A673 (cell line): ENCODE results near the gene CAPN10. TPM values are rescaled to one million over a fixed set of nuclear protein-coding genes. Genes with fewer than 3 reads are reported as not detected.

Source experiments
- BruUV-seq: library from RNA; stranded (reverse); fragments of 400-500 nt; replicated peaks from 2 replicates; lab custom pipeline; 2021; lab: Mats Ljungman, UMichigan
- CTCF ChIA-PET: fragments of 300-600 bp; sonication (Branson Sonifier 250); formaldehyde crosslinking; loops from one replicate; lab custom pipeline; 2022; ENCODE audit warnings: antibody characterized with exemption; lab: Charles Lee
- POLR2A ChIA-PET: fragments of 300-600 bp; sonication (Branson Sonifier 250); formaldehyde crosslinking; loops from one replicate; lab custom pipeline; 2022; ENCODE audit warnings: antibody characterized with exemption; ENCODE audit not compliant: low non-redundant PET; lab: Charles Lee
- DNase-seq: peaks from one replicate; pipeline ENCODE4 v3.0.0-alpha.2; 2015; ENCODE audit warnings: low spot score
- H3K27ac ChIP-seq: fragments of 200-600 bp; sonication (generic); 2 replicates; pipeline ENCODE4 v1.5.1; 2016; ENCODE audit warnings: mixed run types, low read depth, mild to moderate bottlenecking, mixed read lengths, antibody characterized with exemption, low read length; ENCODE audit not compliant: poor library complexity, severe bottlenecking
- H3K27me3 ChIP-seq: fragments of 200-600 bp; sonication (generic); replicated peaks from 2 replicates; pipeline ENCODE4 v1.6.1; 2017; ENCODE audit warnings: mixed run types, low read depth, mild to moderate bottlenecking, mixed read lengths, antibody characterized with exemption, low read length; ENCODE audit not compliant: insufficient read depth, poor library complexity
- H3K36me3 ChIP-seq: fragments of 200-600 bp; sonication (generic); 2 replicates; pipeline ENCODE4 v1.6.1; 2016; ENCODE audit warnings: mixed run types, mild to moderate bottlenecking, mixed read lengths, antibody characterized with exemption, low read length; ENCODE audit not compliant: insufficient read depth, poor library complexity, severe bottlenecking
- H3K4me1 ChIP-seq: fragments of 200-600 bp; sonication (generic); 2 replicates; pipeline ENCODE4 v1.6.1; 2017; ENCODE audit warnings: mixed run types, mild to moderate bottlenecking, mixed read lengths, antibody characterized with exemption, low read length; ENCODE audit not compliant: insufficient read depth, poor library complexity, severe bottlenecking
- H3K4me3 ChIP-seq: fragments of 200-600 bp; sonication (generic); 2 replicates; pipeline ENCODE4 v1.5.1; 2016; ENCODE audit warnings: low read depth, mixed run types, mild to moderate bottlenecking, mixed read lengths, low read length; ENCODE audit not compliant: poor library complexity, severe bottlenecking
- H3K9me3 ChIP-seq: fragments of 200-600 bp; sonication (generic); 2 replicates; pipeline ENCODE4 v1.6.1; 2016; ENCODE audit warnings: mixed run types, low read depth, mild to moderate bottlenecking, mixed read lengths, antibody characterized with exemption, low read length; ENCODE audit not compliant: poor library complexity, severe bottlenecking
- CTCF ChIP-seq: fragments of 300-800, 200-600 bp; sonication (generic); conservative IDR thresholded peaks from 2 replicates; pipeline ENCODE4 v1.5.1; 2017; ENCODE audit warnings: low read depth, mild to moderate bottlenecking, antibody characterized with exemption, low read length, moderate library complexity, mixed read lengths
- EZH2 ChIP-seq: fragments of 200-600 bp; sonication (generic); IDR thresholded peaks from 2 replicates; pipeline ENCODE4 v1.6.1; 2017; ENCODE audit warnings: borderline replicate concordance, low read depth, mild to moderate bottlenecking, mixed read lengths, antibody characterized with exemption, low read length; ENCODE audit not compliant: poor library complexity, severe bottlenecking
- intact Hi-C: fragments of 100-400 bp; cut with micrococcal nuclease; formaldehyde crosslinking; loops from one replicate; pipeline ENCODE4 v1.10.0; 2022; ENCODE audit not compliant: unreplicated experiment
- total RNA-seq: library from RNA; stranded (reverse); gene quantifications from 2 replicates; pipeline ENCODE4 v1.2.3, GENCODE V29; 2021

The CAPN10 gene
- total RNA-seq, 1 experiment from 2014 or later: 43.5 TPM

- Histone ChIP-seq H3K27ac (no peak overlapping the region), H3K27me3 (no peaks in the 10 kb centered on the region), H3K4me1 (no peaks in the 10 kb centered on the region), H3K4me3 (no peak overlapping the region), H3K9me3 (no peaks in the 10 kb centered on the region), H3K36me3 (no peaks in the 10 kb centered on the region)
- CTCF ChIA-PET: no interaction called here
- intact Hi-C loops: no loop called here
- POLR2A ChIA-PET: no interaction called here
- no peak for DNase-seq
- no TSS peak for BruUV-seq
- TF ChIP-seq EZH2 (no peak), CTCF (no peak)
Measured at GRCh38 chr2:240632306-240632721, 45.8 kb downstream of the CAPN10 start.

GRCh38 chr2:240635121-240635997, 48.8 kb downstream of the CAPN10 start:
- Histone ChIP-seq H3K27me3 (peaks cover 9% of the 10 kb centered on the region), H3K4me3 (no peak overlapping the region), H3K9me3 (no peaks in the 10 kb centered on the region), H3K27ac (no peak overlapping the region), H3K4me1 (no peaks in the 10 kb centered on the region), H3K36me3 (no peaks in the 10 kb centered on the region)
- DNase-seq: no peak
- ChIA-PET CTCF (no interaction called here), POLR2A (interaction anchor here (0.7 kb wide), 1 partner anchor 339 kb away, joined by 3 read pairs; no protein-coding TSS in a partner anchor)
- BruUV-seq: no TSS peak
- intact Hi-C loops: no loop called here
- TF ChIP-seq CTCF: no peak
- TF ChIP-seq EZH2: no peak

GRCh38 chr2:240635998-240636547, 49.5 kb downstream of the CAPN10 start:
- POLR2A ChIA-PET: interaction anchor here (0.7 kb wide), 1 partner anchor 339 kb away, joined by 3 read pairs; no protein-coding TSS in a partner anchor

More at GRCh38 chr2:240635998-240636547, 49.5 kb downstream of the CAPN10 start:
- CTCF ChIA-PET: no interaction called here
- no peak for DNase-seq
- Histone ChIP-seq H3K27ac (no peak overlapping the region), H3K9me3 (no peaks in the 10 kb centered on the region), H3K4me3 (no peak overlapping the region), H3K36me3 (no peaks in the 10 kb centered on the region), H3K27me3 (peaks cover 9% of the 10 kb centered on the region), H3K4me1 (no peaks in the 10 kb centered on the region)
- intact Hi-C loops: no loop called here
- TF ChIP-seq CTCF (no peak), EZH2 (no peak)
- BruUV-seq: no TSS peak
